GM19023 (cell line): ENCODE data around the gene C14orf93.
"Not testable (repeated sequence)": the region's sequence is repeated elsewhere in the genome, so short reads cannot be mapped to it uniquely, and the experiment has no call there.

Source experiments
- ATAC-seq: cut with Tn5 transposase; IDR thresholded peaks from one replicate; pipeline ENCODE4 v1.9.1; 2021; ENCODE audit warnings: mild to moderate bottlenecking, moderate library complexity; ENCODE audit not compliant: unreplicated experiment

The C14orf93 gene

GRCh38 chr14:22976620-22977433 lies 33.1 kb downstream of the C14orf93 start:
- no peak for ATAC-seq

- ATAC-seq, result no peak
These were observed 35.2 kb downstream of the C14orf93 start for GRCh38 chr14:22974530-22975313.

DNA sequence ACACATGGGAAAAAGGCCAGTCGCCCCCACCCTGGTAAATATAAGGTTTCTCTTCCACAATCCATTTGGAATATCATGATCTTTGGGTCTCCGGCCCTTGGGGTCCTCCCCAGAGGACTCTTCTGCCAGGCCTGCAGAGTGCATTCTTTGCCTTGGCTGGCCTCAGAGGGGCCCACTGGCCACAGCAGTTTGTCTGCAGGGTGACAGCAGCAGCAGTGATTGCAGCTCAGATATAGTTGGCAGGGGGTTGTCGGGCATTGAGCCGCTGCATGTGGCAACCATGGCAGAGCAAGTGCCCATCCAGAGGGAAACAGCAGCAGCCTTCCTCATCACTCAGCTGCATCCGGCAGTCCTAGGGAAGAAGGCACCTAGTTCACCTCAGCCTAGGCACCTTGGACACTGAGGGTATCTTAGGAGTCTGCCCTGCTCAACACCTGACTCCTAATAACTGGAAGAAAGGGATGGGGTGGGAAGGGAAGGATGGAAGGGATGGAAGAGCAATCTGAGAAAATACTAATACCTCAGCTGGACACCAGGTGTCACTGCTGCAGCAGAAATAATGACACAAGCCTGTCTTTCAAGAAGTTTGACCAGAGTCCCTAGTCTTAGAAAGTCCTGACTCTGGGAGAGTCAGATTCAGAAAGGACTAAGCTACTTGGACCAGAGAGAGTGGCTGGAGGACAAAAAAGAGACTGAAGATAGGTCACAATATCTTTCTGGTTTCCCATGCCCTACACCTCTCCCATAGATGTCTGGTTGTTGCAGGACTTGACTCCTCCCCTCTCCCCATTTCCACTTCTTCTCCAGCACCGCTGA lies 36.5 kb downstream of the C14orf93 start:
- no peak for ATAC-seq

DNA sequence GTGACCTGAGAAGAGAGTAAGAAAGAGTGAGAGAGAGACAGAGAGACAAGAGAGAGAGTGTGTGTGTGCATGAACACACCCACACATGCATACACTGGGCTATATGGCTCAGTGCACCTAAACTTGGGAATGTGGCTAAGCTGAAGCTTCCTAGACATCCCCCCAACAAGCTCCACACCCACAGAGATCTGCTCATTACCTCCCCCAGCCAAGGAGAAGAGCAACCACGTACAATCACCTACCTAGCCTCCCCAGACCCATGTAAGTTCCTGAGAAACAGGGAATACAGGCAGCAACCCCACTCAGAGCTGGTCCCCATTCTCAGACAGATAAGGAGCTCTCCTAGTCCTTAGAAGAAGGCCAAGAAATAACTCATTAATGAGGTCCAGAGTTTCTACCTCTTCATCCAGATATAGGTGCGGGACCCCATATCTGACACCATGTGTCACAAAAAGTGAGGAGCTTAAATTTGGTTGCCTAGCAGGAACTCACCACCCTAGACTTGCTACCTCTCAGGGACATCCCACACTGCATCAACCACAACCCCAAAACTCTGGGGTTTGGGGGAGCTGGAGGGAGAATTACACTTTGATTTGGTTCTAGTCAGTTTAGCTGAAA lies 37.5 kb downstream of the C14orf93 start:
- no peak for ATAC-seq

DNA sequence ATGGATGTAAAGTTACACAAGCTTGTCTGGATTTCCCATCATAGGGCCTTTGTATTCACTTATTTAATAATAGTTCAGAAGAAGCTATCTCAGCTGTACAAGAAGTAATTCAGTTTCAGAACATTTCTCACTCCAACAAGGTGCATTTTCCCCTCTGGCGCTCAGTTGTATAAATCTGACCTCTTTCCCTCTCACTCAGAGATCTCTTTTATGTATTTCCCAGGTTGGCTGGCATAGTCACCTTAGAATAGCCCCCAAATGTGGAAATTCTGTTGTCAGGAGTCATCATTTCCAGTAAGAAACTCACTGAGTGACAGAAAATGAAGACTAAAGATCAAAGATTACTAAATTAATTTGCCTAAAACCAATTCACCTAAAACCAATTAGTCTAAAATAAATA lies 38.8 kb downstream of the C14orf93 start:
- ATAC-seq, result no peak

- ATAC-seq, result no peak
These were observed 43.1 kb downstream of the C14orf93 start for GRCh38 chr14:22966783-22967269.

DNA sequence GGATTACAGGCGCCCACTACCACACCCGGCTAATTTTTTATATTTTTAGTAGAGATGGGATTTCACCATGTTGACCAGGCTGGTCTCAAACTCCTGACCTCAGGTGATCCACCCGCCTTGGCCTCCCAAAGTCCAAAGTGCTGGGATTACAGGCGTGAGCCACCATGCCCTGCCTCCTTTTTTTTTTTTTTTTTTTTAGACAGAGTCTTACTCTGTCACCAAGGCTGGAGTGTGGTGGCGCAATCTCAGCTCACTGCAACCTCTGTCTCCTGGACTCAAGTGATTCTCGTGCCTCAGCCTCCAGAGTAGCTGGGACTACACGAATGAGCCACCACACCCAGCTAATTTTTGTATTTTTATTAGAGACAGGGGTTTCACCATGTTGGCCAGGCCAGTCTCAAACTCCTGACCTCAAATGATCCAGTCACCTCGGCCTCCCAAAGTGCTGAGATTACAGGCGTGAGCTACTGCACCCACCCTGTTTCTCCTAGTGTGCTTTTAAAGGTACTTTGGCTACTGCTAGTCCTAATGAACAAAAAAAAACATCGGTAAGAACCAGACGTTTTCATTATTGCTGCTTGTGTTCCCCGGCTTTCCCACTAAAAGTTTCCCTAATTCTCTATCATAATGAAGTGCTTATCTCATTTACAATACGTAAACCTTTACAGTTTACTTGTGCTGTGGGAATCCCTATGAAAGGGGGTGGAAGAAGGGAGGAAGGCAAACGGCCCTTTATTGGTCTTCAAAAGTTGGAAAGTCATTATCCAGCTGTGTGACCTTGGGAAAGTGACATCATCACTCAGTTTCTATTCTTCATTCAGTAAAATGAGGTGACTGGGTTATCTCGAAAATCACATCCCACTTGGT lies 43.8 kb downstream of the C14orf93 start:
- ATAC-seq, result not testable (repeated sequence)

- ATAC-seq, result no peak
These were observed 47.8 kb downstream of the C14orf93 start for GRCh38 chr14:22962061-22962676.

DNA sequence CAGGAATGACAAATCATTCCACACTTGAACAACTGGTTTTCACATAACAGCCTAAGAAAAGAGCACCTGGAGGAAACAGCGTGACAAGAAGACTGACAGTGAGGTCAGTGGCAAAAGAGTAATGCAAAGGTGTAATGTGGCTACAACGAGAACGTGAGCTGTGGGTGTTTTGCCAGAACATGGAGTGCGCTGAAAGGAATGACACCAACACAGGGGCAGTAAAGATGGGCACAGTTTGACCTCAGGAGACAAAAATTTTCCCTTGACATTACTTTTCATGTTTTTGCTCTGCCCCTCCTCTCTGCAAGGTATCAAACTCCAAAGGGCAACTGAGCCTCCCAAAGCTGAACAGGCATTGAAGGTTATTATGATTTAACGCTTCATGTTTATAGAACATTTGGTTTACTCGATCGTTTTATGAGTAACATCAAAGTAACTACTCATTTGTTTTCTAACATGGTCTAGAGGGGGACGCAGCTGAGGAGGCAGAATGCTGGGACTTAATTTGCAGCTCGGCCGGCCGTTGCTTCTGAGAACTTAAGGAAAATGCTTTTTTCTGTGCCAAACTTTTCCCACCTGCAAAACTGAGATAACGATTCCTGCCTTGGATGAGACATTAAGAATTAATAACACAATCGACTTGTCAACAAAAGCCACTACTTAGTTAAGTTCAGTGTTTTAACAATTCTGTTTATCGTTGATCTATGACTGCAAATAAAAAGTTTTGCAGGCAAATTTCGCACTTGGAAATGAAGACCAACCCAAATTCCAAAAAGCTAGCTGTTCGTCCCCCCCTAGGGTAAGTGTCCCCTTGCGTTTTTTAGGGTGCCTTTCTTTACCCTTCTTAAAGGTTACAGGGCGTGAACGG lies 54.0 kb downstream of the C14orf93 start:
- no peak for ATAC-seq

GRCh38 chr14:22952418-22952817 lies 57.5 kb downstream of the C14orf93 start:
- ATAC-seq, result no peak

- not testable (repeated sequence) for ATAC-seq
These were observed 58.1 kb downstream of the C14orf93 start for GRCh38 chr14:22951795-22952194.

DNA sequence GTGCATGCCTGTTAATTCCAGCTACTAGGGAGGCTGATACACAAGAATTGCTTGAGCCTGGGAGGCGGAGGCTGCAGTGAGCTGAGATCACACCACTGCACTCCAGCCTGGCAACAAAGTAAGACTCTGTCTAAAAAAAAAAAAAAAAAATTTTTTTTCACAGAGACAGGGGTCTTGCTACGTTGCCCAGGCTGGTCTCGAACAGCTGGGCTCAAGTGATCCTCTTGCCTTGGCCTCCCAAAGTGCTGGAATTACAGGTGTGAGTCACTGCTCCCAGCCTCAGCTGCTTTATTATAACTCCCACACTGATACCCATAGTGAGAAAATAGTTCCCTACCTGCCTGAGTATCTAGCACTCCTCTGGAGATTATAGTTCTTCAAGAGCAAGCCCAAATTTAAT lies 64.3 kb downstream of the C14orf93 start:
- ATAC-seq, result no peak

GRCh38 chr14:22939684-22940083 lies 70.3 kb downstream of the C14orf93 start:
- ATAC-seq, result no peak
